ENCODE results near the gene TYW1B.
"Not testable (repeated sequence)": the region's sequence is repeated elsewhere in the genome, so short reads cannot be mapped to it uniquely, and the experiment has no call there.

Gene TYW1B

GRCh38 chr7:72808511-72808910 is 19.5 kb downstream of the TYW1B start:
- DNase-seq, result not testable (repeated sequence)

DNA sequence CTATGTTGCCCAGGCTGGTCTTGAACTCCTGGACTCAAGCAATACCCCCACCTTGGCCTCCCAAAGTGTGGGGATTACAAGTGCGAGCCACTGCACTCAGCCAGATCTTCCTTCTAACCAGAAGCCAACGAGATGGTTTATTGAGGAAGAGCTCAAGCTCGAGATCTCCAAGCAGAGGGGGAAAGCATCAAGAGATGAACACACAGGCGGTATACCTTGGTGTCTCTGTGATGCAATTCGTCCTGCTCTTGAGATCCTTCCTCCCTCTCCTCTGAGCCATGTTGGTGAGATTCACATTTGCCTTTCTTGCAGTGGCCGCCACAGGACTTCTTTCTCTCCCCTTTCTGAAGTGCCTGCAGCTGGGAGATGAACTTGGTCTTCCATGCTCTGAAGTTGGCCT is 21.1 kb downstream of the TYW1B start:
- not testable (repeated sequence) for DNase-seq

- DNase-seq, result no peak
Observed at GRCh38 chr7:72805526-72806494, 22.2 kb downstream of the TYW1B start.

- DNase-seq, result not testable (repeated sequence)
Observed at GRCh38 chr7:72803778-72804177, 24.2 kb downstream of the TYW1B start.

GRCh38 chr7:72801564-72801963 is 26.4 kb downstream of the TYW1B start:
- not testable (repeated sequence) for DNase-seq

- not testable (repeated sequence) for DNase-seq
Observed at GRCh38 chr7:72795401-72795800, 32.6 kb downstream of the TYW1B start.

DNA sequence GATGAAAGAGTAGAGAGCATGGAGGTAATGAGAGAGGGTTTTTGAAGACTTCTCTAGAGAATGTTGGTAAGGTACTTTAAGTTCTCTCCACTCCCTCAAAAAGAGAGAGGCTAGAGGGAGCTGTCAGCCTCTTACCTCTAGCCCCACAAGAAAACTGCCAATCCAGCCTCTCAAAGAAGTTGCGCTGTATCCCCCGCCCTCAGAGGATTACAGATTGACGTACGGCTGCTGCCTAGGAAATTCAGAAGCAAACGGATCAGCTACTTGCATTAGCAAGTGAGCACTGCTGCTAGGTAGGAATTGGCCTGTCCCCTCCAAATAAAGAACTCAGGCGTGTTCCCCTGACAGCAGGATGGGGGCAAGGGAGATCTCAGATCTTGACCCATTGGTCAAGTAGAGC is 34.2 kb downstream of the TYW1B start:
- no peak for DNase-seq

GRCh38 chr7:72790698-72791060 is 37.3 kb downstream of the TYW1B start:
- DNase-seq, result not testable (repeated sequence)

GRCh38 chr7:72790048-72790697 is 37.8 kb downstream of the TYW1B start:
- not testable (repeated sequence) for DNase-seq

DNA sequence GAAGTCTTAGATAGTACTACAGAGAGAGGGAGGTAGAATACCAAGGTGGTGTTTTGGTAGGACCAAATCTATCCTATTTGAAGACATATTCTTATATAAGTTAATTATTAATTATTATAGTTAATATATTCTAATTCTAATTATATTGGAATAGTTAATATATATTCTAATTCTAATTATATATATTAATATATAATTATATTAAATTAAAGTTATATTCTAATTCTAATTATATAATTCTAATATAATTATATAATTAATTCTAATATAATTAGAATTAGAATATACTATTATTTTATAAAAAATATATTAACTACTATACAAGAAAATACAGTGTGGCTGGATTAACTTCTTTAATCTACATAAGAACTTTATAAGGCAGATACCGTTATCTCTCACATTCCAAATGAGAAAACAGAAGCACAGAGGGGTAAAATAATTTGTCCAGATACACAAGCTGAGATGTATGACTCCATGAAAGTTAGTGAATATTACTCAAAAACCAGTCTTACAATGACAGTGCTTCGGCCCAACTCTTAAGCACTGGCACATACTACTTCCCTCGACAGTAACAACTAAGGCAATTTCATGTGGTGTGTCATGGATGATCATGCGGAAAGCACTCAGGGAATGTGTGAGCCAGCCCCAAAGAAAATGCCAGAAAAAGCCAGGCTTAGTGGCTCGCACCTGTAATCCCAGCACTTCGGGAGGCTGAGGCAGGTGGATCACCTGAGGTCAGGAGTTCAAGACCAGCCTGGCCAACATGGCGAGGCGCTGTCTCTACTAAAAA is 42.6 kb downstream of the TYW1B start:
- DNase-seq, result no peak

GRCh38 chr7:72783601-72784370 is 44.2 kb downstream of the TYW1B start:
- DNase-seq, result not testable (repeated sequence)

DNA sequence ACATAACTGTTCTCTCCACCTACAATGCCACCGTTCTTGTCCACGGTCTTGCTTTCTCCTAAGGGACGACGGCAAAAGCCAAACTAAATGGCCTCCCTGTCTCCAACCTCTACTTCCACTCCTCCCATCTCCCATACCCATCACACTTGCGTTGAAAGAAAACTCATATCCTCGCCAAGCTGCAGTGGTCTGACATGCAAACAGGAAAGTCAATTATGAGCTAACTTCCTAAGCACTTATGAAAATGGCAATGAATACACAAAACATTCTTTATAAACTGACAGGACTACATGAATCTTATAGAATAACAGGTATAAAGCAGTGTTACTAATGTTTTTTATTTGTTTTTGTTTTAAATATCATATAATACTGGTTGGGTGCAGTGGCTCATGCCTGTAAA is 46.4 kb downstream of the TYW1B start:
- DNase-seq, result no peak

DNA sequence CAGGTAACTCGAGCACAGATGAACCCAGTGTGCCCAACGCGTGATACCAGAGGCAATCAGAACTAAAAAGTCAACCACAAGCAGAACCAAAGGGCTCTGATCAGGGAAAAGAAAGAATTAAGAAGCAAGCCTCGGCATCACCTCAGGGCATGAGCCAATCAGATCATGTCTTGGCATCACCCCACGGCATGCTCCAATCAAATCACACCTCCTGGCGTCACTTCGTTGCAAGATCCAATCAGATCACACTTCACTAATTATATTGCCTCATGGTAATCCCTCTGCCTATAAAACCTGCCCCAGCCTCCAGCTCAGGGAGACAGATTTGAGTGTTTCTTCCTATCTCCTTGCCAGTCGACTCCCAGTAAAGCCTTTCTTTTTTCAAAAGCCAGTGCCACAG is 46.8 kb downstream of the TYW1B start:
- DNase-seq, result no peak

DNA sequence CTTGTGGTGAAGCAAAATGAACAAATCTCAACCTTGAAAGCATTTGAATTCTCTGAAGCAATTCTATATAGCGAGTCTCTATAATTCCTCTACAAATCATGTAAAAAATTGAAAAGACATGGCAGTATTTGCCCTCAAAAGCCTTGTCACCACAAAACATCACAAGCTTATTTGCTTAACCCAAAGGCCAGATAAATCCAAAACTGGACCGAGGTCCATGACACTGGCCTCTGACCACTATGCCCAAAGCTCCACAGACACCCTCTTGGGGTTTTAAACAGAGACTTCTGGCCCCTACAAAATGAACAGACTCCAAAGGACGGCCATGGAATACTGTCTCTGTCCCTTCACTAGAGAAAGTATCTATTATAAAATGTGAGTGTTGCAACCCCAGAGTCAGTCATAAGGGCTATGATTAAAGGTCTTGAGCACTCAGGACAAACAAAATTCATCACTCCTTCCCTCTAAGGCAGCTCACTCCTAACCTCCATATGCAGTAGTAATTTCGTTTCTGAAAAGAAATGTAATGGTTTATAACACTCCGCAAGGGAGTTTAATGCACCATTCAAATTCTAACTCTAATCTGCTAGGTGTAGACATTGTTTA is 47.6 kb downstream of the TYW1B start:
- not testable (repeated sequence) for DNase-seq

DNA sequence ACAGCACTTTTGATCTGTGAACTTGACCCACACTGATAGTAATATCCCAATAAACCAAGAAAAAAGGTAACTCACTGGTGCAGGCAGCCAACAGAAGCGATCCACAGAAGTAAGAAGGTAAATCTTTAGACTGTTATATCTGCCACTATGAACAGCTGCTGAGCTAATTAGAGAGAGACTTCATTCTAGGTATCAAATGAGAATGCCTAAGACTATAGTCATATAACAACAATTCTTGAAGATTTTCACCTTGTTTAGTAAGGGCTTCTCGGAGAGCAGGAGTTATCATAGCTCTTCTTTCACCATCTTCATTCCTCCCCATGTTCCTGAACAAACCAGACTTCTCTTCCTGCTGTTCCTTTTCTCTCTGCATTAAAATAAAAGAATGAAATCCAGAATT is 50.8 kb downstream of the TYW1B start:
- not testable (repeated sequence) for DNase-seq

- DNase-seq, result not testable (repeated sequence)
Observed at GRCh38 chr7:72772627-72773026, 55.4 kb downstream of the TYW1B start.

GRCh38 chr7:72766994-72767393 is 61.0 kb downstream of the TYW1B start:
- DNase-seq, result not testable (repeated sequence)

DNA sequence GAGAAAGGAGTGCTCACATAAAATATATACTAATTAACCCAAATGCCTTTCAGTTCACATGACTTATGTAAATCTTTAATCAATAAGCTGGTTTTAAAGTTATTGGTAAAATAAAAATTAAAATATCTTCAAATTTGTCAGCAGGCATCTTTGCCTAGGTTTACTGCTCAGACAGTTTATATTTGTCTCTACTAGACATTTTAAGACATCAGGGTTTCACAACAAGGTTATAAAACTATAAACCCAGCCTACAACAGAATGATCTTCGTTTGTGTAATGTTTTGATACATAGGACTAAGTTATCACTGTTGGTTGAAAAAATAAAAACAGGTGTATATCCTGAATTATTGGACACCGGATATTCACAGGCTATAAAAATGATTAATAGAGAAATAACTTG is 67.4 kb downstream of the TYW1B start:
- no peak for DNase-seq

GRCh38 chr7:72754312-72754711 is 73.7 kb downstream of the TYW1B start:
- DNase-seq, result no peak

DNA sequence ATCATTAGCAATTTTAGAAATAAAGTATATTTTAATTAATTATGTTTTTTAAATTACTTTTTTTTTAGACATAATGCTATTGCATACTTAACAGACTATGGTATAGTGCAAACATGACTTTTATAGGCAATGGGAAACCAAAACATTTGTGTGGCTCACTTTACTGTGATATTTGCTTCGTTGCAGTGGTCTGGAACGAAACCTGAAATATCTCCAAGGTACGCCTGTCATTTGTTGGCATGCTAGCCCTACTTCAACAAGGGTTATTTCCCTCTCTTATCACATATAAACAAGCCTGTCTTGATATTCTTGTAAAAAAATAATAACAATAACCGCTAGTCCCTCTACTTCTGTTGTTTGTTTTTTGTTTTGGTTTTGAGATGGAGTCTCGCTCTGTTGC is 74.2 kb downstream of the TYW1B start:
- DNase-seq, result no peak

- not testable (repeated sequence) for DNase-seq
Observed at GRCh38 chr7:72753229-72753628, 74.8 kb downstream of the TYW1B start.

DNA sequence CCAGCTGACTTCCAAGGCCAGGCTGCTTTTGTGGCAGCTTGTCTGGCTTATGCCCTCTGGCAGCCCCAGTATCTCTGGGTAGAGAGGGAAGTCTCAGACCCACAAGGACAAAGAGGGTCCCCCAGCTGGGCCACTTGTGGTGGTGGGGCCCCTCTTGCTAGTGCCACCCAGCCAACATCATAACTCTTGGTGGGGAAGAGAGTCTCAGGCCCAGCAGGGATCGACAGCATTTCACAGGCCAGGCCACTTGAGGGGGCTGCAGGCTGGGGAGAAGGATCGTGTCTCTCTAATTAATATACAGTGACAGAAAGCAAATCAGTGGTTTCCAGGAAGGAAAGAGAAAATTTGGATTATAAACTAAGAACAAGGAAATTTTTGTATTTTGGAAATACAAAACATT is 76.0 kb downstream of the TYW1B start:
- DNase-seq, result no peak

All from GOT3 (cell line).